ENCODE results near the gene AMBP.

DNA sequence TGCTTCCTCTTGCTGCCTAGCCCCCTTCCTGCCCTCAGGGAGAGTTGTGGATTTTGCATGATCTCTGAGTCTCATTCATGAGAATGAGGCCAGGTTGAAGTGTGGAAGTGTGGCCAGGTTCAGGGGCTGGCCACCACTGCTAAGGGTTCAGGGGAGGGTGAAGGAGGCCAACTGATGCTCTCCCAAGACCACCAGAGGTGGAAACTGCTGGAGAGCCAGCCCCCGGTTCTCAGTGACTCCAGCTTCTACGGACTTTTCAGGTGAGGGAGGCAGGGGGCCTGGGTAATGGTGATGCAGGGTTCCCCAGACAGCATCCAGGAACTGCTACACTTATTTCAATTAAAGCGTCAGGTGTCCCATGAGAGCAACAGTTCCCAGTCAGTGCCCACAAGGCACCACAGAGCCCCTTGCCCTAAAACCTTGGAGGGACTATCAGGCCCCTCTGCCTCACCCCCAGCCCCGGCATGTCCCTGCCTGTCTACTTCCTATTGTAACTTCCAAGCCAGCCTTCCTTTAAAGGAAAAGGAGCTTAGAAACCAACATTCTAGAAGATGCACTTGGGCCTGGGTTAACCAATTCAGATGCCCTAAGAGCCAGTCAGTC is 50.1 kb downstream of the AMBP start:
- TF ChIP-seq CTCF (IDR thresholded peaks at IDR 0.05; ENCODE audit: low read depth, low read length, missing input control): no peak
- TF ChIP-seq FOXA1 (IDR thresholded peaks at IDR 0.05): no peak
- no peak for TF ChIP-seq EGR1 (IDR thresholded peaks at IDR 0.05; ENCODE audit: low read depth in 2 of 2)
- no peak for TF ChIP-seq SP1 (IDR thresholded peaks at IDR 0.05)
- TF ChIP-seq GABPA (IDR thresholded peaks at IDR 0.05 in 1 of 2, conservative IDR thresholded peaks at IDR 0.05 in 1 of 2): no peak
- TF ChIP-seq, protein P1, sequence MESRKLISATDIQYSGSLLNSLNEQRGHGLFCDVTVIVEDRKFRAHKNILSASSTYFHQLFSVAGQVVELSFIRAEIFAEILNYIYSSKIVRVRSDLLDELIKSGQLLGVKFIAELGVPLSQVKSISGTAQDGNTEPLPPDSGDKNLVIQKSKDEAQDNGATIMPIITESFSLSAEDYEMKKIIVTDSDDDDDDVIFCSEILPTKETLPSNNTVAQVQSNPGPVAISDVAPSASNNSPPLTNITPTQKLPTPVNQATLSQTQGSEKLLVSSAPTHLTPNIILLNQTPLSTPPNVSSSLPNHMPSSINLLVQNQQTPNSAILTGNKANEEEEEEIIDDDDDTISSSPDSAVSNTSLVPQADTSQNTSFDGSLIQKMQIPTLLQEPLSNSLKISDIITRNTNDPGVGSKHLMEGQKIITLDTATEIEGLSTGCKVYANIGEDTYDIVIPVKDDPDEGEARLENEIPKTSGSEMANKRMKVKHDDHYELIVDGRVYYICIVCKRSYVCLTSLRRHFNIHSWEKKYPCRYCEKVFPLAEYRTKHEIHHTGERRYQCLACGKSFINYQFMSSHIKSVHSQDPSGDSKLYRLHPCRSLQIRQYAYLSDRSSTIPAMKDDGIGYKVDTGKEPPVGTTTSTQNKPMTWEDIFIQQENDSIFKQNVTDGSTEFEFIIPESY (IDR thresholded peaks at IDR 0.05): no peak
- no peak for TF ChIP-seq REST (IDR thresholded peaks at IDR 0.05)
- no peak for TF ChIP-seq JUND (IDR thresholded peaks at IDR 0.05)
- no peak for TF ChIP-seq FOXA2 (IDR thresholded peaks at IDR 0.05)
- no peak for TF ChIP-seq RAD21 (IDR thresholded peaks at IDR 0.05)
- TF ChIP-seq TAF1 (conservative IDR thresholded peaks at IDR 0.05): no peak
- TF ChIP-seq YY1 (IDR thresholded peaks at IDR 0.05): no peak
- no peak for TF ChIP-seq MAX (IDR thresholded peaks at IDR 0.05)
